Tibial artery (tissue), 4 donors: ENCODE measurements around the gene TNFSF15.

ENCODE experiments used
- DNase-seq, 2 donors: peaks; one replicate each; pipeline ENCODE4 v3.0.0-alpha.2; 2019
- H3K27ac ChIP-seq, 2 donors: fragments of 200-600 bp; sonication (generic) in 1 of 2; 1 replicate in 1 of 2; 2 replicates in 1 of 2; pipeline ENCODE4 v1.5.1; 2018 to 2019; ENCODE audit warnings: mild to moderate bottlenecking in 1 of 2
- H3K27me3 ChIP-seq, 2 donors: fragments of 200-600 bp; sonication (generic) in 1 of 2; one replicate each; pipeline versions ENCODE4 v1.5.1 to v1.6.0; 2016 to 2019
- H3K36me3 ChIP-seq, 3 donors: fragments of 200-600 bp; sonication (generic) in 2 of 3; one replicate each; pipeline ENCODE4 v1.5.1; 2016 to 2019; ENCODE audit warnings: mild to moderate bottlenecking in 2 of 3
- H3K4me1 ChIP-seq, 4 donors: fragments of 200-600 bp; sonication (generic) in 2 of 4; 1 replicate in 3 of 4; 2 replicates in 1 of 4; pipeline ENCODE4 v1.5.1; 2016 to 2019
- H3K4me3 ChIP-seq, 2 donors: fragments of 200-600 bp; sonication (generic) in 1 of 2; 1 replicate in 1 of 2; 2 replicates in 1 of 2; pipeline ENCODE4 v1.5.1; 2018 to 2019; ENCODE audit warnings: mild to moderate bottlenecking in 2 of 2
- H3K9me3 ChIP-seq, 3 donors: fragments of 200-600 bp; sonication (generic) in 1 of 3; one replicate each; pipeline ENCODE4 v1.5.1; 2016 to 2019
- CTCF ChIP-seq, 2 experiments: fragments of 200-600 bp in 1 of 2; fragments of 450-650 bp in 1 of 2; IDR thresholded peaks; one replicate each; pipeline ENCODE4 v1.5.1; 2017 to 2019; ENCODE audit warnings: antibody characterized with exemption in 2 of 2, mild to moderate bottlenecking in 1 of 2, moderate library complexity in 1 of 2
- intact Hi-C: fragments of 100-400 bp; cut with DNase I; formaldehyde crosslinking; loops from one replicate; pipeline ENCODE4 v1.15.0; 2023; ENCODE audit warnings: low total_unique reads

TNFSF15 gene

DNA sequence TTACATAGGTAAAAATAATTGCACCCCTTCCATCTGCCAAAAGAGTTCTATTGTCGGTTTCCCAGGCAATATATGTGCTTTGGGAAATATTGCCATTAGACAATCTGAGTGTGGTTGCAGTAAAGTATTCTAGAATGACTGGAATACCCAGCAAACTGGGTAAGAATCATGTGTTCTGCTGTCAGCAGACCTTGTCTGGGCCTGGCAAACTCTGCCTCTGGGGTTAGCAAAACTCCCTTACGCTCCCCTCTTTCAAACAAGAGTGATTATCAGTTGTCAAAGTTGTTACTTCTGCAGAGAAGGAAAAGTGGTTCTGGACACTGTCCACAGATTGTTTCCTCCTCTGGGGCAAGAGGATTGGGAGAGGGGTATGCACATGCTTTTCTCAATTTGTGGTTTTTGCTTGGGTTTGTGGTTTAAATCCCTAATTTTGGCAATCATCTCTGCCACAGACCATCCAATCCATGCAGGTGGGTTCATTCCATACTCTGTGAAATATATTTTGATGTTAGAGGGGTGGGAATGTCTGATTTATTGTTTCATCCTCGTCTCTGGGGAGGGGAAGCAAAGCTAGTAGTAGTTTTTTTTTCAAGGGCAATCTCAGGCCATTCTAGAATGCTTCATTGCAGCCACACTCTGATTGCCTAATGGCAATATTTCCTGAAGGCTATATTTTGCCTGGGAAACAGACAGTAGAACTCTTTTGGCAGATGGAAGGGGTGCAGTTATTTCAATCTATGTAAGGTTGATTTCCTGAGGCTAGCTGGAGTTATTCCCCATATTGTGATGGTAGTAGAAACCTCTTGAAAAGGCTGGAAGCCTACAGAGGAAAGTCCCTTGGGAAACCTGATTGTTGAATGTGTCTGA, 24.0 kb upstream of the TNFSF15 start:
- DNase-seq: no peak
- no peak for TF ChIP-seq CTCF (IDR thresholded peaks at IDR 0.05)
- intact Hi-C loops: no loop called here
- Histone ChIP-seq H3K27ac (no peak overlapping the region), H3K4me3 (no peak overlapping the region), H3K4me1 (no peaks in the 10 kb centered on the region), H3K36me3 (no peaks in the 10 kb centered on the region), H3K27me3 (no peaks in the 10 kb centered on the region), H3K9me3 (no peaks in the 10 kb centered on the region)

DNA sequence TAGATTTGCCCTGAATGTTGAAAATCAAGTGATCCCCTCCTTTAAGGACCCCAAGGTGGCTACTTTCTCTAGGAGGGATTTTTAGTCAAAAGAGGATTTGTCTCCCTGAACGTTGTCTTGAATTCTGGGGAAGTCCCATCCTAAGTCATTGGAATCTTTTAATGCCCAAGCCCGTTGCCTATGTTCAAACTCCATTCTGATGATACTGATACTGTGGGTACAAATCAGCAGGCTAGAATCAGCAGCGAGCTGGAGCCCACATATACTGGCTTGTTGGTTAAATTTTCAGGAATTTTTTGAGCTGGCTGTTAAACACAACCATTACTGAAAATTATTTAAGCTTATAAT, 22.4 kb upstream of the TNFSF15 start:
- no peak for DNase-seq
- Histone ChIP-seq H3K27ac (no peak overlapping the region), H3K4me1 (no peaks in the 10 kb centered on the region), H3K9me3 (no peaks in the 10 kb centered on the region), H3K4me3 (no peak overlapping the region), H3K36me3 (no peaks in the 10 kb centered on the region), H3K27me3 (no peaks in the 10 kb centered on the region)
- intact Hi-C loops: no loop called here
- no peak for TF ChIP-seq CTCF (IDR thresholded peaks at IDR 0.05)

DNA sequence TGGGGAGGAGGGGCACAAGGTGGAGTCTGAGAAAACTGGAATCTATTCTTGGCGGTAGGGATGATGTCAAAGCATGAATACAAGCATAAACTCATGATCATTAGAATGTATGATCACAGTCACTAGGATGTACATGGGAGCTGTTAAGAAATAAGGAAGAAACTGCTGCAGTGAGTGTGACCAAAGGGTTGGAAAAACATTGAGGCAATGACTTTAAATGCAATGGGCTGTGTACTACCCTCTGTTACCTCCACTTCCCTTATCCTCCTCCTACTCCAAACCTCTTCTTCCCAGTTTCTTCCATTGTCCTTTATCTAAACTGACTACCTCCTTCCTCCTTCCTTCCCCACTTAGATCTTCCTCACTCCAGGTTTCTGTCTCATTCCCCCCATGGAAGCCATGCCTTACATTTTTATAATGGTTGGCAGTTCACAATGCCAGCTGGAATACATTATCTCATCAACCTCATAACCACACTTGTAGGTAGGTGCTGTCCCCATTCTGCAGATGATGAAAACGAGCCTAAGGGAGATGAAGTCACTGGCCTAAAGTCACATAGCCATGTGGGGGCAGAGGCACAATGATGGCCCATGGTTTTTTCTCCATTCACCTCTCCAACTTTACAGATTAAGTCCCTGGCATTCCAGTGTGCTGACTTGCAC, 21.9 kb upstream of the TNFSF15 start:
- H3K27me3 ChIP-seq: no peaks in the 10 kb centered on the region
- no peak overlapping the region for H3K27ac ChIP-seq
- no peak for DNase-seq
- no peak for TF ChIP-seq CTCF (IDR thresholded peaks at IDR 0.05)
- no peaks in the 10 kb centered on the region for H3K36me3 ChIP-seq
- H3K9me3 ChIP-seq: no peaks in the 10 kb centered on the region
- no peaks in the 10 kb centered on the region for H3K4me1 ChIP-seq
- no peak overlapping the region for H3K4me3 ChIP-seq
- intact Hi-C loops: no loop called here

DNA sequence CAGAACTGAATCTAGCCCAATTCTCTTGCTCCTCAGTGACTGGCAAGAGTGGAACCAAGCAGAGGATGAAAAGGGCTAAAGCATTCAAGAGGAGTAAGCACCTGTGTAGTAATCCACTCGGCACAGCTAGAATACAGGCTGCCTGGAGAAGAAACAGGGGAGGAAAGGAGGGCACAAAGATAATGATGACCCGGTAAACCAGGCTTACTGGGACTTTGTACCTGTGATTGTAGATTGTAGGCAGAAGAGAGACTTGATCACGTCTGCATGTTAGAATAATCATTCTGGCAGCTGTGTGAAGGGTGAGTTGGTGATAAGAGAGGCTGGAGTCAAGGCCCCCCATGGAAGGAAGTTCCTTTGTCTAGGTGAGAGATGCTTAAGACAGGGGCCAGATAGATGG, 20.6 kb upstream of the TNFSF15 start:
- Histone ChIP-seq H3K9me3 (no peaks in the 10 kb centered on the region), H3K4me3 (no peak overlapping the region), H3K27me3 (no peaks in the 10 kb centered on the region), H3K27ac (no peak overlapping the region), H3K36me3 (no peaks in the 10 kb centered on the region), H3K4me1 (no peaks in the 10 kb centered on the region)
- no peak for DNase-seq
- intact Hi-C loops: no loop called here
- TF ChIP-seq CTCF (IDR thresholded peaks at IDR 0.05): no peak

GRCh38 chr9:114825126-114825795, 19.4 kb upstream of the TNFSF15 start:
- DNase-seq: no peak
- intact Hi-C loops: no loop called here
- TF ChIP-seq CTCF (IDR thresholded peaks at IDR 0.05): no peak
- Histone ChIP-seq H3K27me3 (no peaks in the 10 kb centered on the region), H3K9me3 (no peaks in the 10 kb centered on the region), H3K36me3 (no peaks in the 10 kb centered on the region), H3K27ac (no peak overlapping the region), H3K4me1 (no peaks in the 10 kb centered on the region), H3K4me3 (no peak overlapping the region)
